IMR-90 (cell line): ENCODE data around the gene AKT1S1. TPM values are rescaled to one million over a fixed set of nuclear protein-coding genes. Genes with fewer than 3 reads are reported as not detected.

Experiments
- ATAC-seq: fragments of 200-7000 bp; cut with Tn5 transposase; 2 replicates; pipeline ENCODE4 v1.9.1; 2020; ENCODE audit warnings: low read depth, mild to moderate bottlenecking, moderate library complexity
- BruUV-seq: library from RNA; stranded (reverse); fragments of 400-500 nt; replicated peaks from 2 replicates; lab custom pipeline; 2021; lab: Mats Ljungman, UMichigan
- CTCF ChIA-PET: fragments of 300-600 bp; formaldehyde crosslinking; extraction: SDS; loops from one replicate; lab custom pipeline; 2021; ENCODE audit warnings: antibody characterized with exemption; lab: Yijun Ruan, JAX
- POLR2A ChIA-PET: fragments of 300-600 bp; sonication (Branson Sonifier 250); formaldehyde crosslinking; loops from one replicate; lab custom pipeline; 2022; ENCODE audit warnings: antibody characterized with exemption; ENCODE audit not compliant: unreplicated experiment; lab: Charles Lee
- DNase-seq: peaks from one replicate; pipeline ENCODE4 v3.0.0; 2013
- H2AFZ ChIP-seq: replicated peaks from 2 replicates; pipeline ENCODE3; 2013; ENCODE audit warnings: low read length, mild to moderate bottlenecking; ENCODE audit not compliant: poor library complexity
- H2AK5ac ChIP-seq: 2 replicates; pipeline ENCODE4 v1.6.1; 2013; ENCODE audit warnings: low read depth, low read length, inconsistent platforms
- H2AK9ac ChIP-seq: replicated peaks from 2 replicates; pipeline ENCODE3; 2013; ENCODE audit warnings: mild to moderate bottlenecking, low read depth, low read length, moderate library complexity; ENCODE audit not compliant: poor library complexity
- H2BK120ac ChIP-seq: 2 replicates; pipeline ENCODE4 v1.6.1; 2013; ENCODE audit warnings: low read depth, low read length, inconsistent platforms
- H2BK15ac ChIP-seq: 3 replicates; pipeline ENCODE4 v1.6.1; 2013; ENCODE audit warnings: low read depth, low read length, inconsistent platforms
- H2BK20ac ChIP-seq: 2 replicates; pipeline ENCODE4 v1.6.1; 2013; ENCODE audit warnings: low read depth, mild to moderate bottlenecking, inconsistent platforms, low read length, moderate library complexity
- H2BK5ac ChIP-seq: 2 replicates; pipeline ENCODE4 v1.6.1; 2013; ENCODE audit warnings: mild to moderate bottlenecking, low read depth, low read length, inconsistent platforms; ENCODE audit not compliant: poor library complexity, severe bottlenecking
- H3K14ac ChIP-seq: replicated peaks from 2 replicates; pipeline ENCODE4 v1.6.1; 2013; ENCODE audit warnings: low read depth, low read length, inconsistent platforms
- H3K18ac ChIP-seq: 2 replicates; pipeline ENCODE4 v1.6.1; 2013; ENCODE audit warnings: low read depth, low read length, control low read depth
- H3K23ac ChIP-seq: 2 replicates; pipeline ENCODE4 v1.6.1; 2013; ENCODE audit warnings: low read depth, low read length, inconsistent platforms
- H3K27ac ChIP-seq: 2 replicates; pipeline ENCODE4 v1.5.1; 2013; ENCODE audit warnings: mild to moderate bottlenecking, control low read depth, low read length; ENCODE audit not compliant: insufficient read depth
- H3K27me3 ChIP-seq: 2 replicates; pipeline ENCODE4 v1.6.1; 2013; ENCODE audit warnings: low read length; ENCODE audit not compliant: control insufficient read depth, insufficient read depth
- H3K36me3 ChIP-seq: 2 replicates; pipeline ENCODE4 v1.6.1; 2013; ENCODE audit warnings: low read length, mixed read lengths; ENCODE audit not compliant: control insufficient read depth, insufficient read depth
- H3K4ac ChIP-seq: 2 replicates; pipeline ENCODE4 v1.6.1; 2013; ENCODE audit warnings: low read depth, low read length, inconsistent platforms
- H3K4me1 ChIP-seq: 2 replicates; pipeline ENCODE4 v1.6.1; 2013; ENCODE audit warnings: low read length, mixed read lengths; ENCODE audit not compliant: control insufficient read depth, insufficient read depth
- H3K4me2 ChIP-seq: 2 replicates; pipeline ENCODE4 v1.6.1; 2013; ENCODE audit warnings: low read depth, mild to moderate bottlenecking, control low read depth, low read length, moderate library complexity
- H3K4me3 ChIP-seq: 2 replicates; pipeline ENCODE4 v1.5.1; 2013; ENCODE audit warnings: low read depth, mild to moderate bottlenecking, control low read depth, low read length, moderate library complexity; ENCODE audit not compliant: insufficient read depth
- H3K56ac ChIP-seq: 2 replicates; pipeline ENCODE4 v1.6.1; 2013; ENCODE audit warnings: low read length, inconsistent platforms; ENCODE audit not compliant: insufficient read depth; ENCODE audit errors: extremely low read depth
- H3K79me1 ChIP-seq, 2 experiments: 2 replicates each; pipeline ENCODE4 v1.6.1; 2013; ENCODE audit warnings: low read length in 2 of 2, inconsistent platforms in 1 of 2, low read depth in 1 of 2
- H3K9ac ChIP-seq: 2 replicates; pipeline ENCODE4 v1.6.1; 2013; ENCODE audit warnings: low read depth, low read length, control low read depth
- H3K9me1 ChIP-seq: 2 replicates; pipeline ENCODE4 v1.6.1; 2013; ENCODE audit warnings: low read length, inconsistent platforms; ENCODE audit not compliant: insufficient read depth
- H3K9me3 ChIP-seq: 2 replicates; pipeline ENCODE4 v1.6.1; 2013; ENCODE audit warnings: low read length; ENCODE audit not compliant: control insufficient read depth, insufficient read depth
- H4K20me1 ChIP-seq: 2 replicates; pipeline ENCODE4 v1.6.1; 2013; ENCODE audit warnings: low read length, inconsistent platforms; ENCODE audit not compliant: insufficient read depth
- H4K5ac ChIP-seq: 2 replicates; pipeline ENCODE4 v1.6.1; 2013; ENCODE audit warnings: mild to moderate bottlenecking, low read depth, low read length, control low read depth
- H4K8ac ChIP-seq, 2 experiments: 2 replicates each; pipeline ENCODE4 v1.6.1; 2013; ENCODE audit warnings: low read depth in 2 of 2, low read length in 2 of 2, control low read depth in 1 of 2, inconsistent platforms in 1 of 2
- H4K91ac ChIP-seq: 2 replicates; pipeline ENCODE4 v1.6.1; 2013; ENCODE audit warnings: low read depth, low read length, inconsistent platforms; ENCODE audit not compliant: insufficient read depth
- MXI1 ChIP-seq: IDR thresholded peaks from 2 replicates; pipeline ENCODE4 v1.6.1; 2012; ENCODE audit warnings: low read depth, mild to moderate bottlenecking, low read length, moderate library complexity, borderline replicate concordance
- WGBS, 2 experiments: methylation state at CpG; one replicate each; pipeline versions ENCODE4 v1.1.5 to v1.1.7; 2013; ENCODE audit warnings: missing lambda C conversion rate in 2 of 2; ENCODE audit not compliant: insufficient read length in 1 of 2; ENCODE audit errors: extremely low coverage in 2 of 2; 5-methylcytosine and 5-hydroxymethylcytosine counted together
- dilution Hi-C: fragments of 300-500 bp; cut with HindIII; formaldehyde crosslinking; loops from one replicate; pipeline ENCODE4 v1.14.3; 2018; ENCODE audit warnings: low sequenced_read_pairs; ENCODE audit not compliant: unreplicated experiment
- in situ Hi-C: fragments of 300-500 bp; cut with MboI; formaldehyde crosslinking; loops from 3 replicates; pipeline ENCODE4 v1.14.3; 2019; ENCODE audit warnings: low sequenced_read_pairs, inconsistent platforms, mixed read lengths
- intact Hi-C: fragments of 100-400 bp; cut with micrococcal nuclease; formaldehyde crosslinking; loops from 2 replicates; pipeline ENCODE4 v1.10.0; 2022
- polyA plus RNA-seq, 3 experiments: library from polyadenylated mRNA; depleted of rRNA; stranded (reverse); fragments of >200 nt; gene quantifications; 2 replicates each; pipeline ENCODE4 v1.2.3, GENCODE V29; 2012; ENCODE audit warnings: low replicate concordance in 1 of 3
- total RNA-seq: library from RNA; depleted of rRNA; stranded (reverse); fragments of >200 nt; gene quantifications from 2 replicates; pipeline ENCODE4 v1.2.3, GENCODE V29; 2012

Gene AKT1S1
- total and polyA plus RNA-seq, 2 of the 4 experiments (the other 2 are of a cell fraction) = 3.6 to 54.4 TPM

- no peak overlapping the region for H2AK9ac ChIP-seq
- H3K36me3 ChIP-seq = peaks cover 61% of the 10 kb centered on the region
- no TSS peak for BruUV-seq
Measured at GRCh38 chr19:49883094-49883493, 5.9 kb upstream of the AKT1S1 start.

More at GRCh38 chr19:49883094-49883493, 5.9 kb upstream of the AKT1S1 start:
- Histone ChIP-seq H3K9ac (no peak overlapping the region), H3K27ac (no peak overlapping the region), H3K4me3 (no peak overlapping the region), H2AK5ac (no peak overlapping the region), H3K27me3 (no peaks in the 10 kb centered on the region), H3K23ac (no peak overlapping the region), H3K4me1 (peaks cover 4% of the 10 kb centered on the region), H3K56ac (no peak overlapping the region), H4K91ac (no peak overlapping the region), H4K20me1 (no peaks in the 10 kb centered on the region; the same call in 1 of the 2 replicates), H2BK5ac (no peak overlapping the region), H3K79me1 (peaks cover 12 to 26% of the 10 kb centered on the region in 2 experiments; a peak in 3 of 4 replicates), H3K14ac (no peak overlapping the region), H3K4me2 (no peak overlapping the region), H2BK15ac (no peak overlapping the region), H2AFZ (no peak overlapping the region), H4K5ac (no peak overlapping the region), H3K4ac (no peak overlapping the region), H4K8ac (no peak overlapping the region), H3K18ac (no peak overlapping the region), H3K9me3 (peaks cover 6% of the 10 kb centered on the region; the same call in 1 of the 2 replicates), H3K9me1 (peaks cover 6% of the 10 kb centered on the region; the same call in 1 of the 2 replicates), H2BK20ac (no peak overlapping the region), H2BK120ac (no peak overlapping the region)
- POLR2A ChIA-PET = no interaction called here
- TF ChIP-seq MXI1 = no peak
- CTCF ChIA-PET = no interaction called here
- 90% methylated on average over 4 of the region's 5 CpGs; no CpG with 5 or more reads in 1 of the 2 experiments for WGBS, 2 experiments
- in situ Hi-C loops = no loop called here
- DNase-seq (no peak), ATAC-seq (no peak)
- intact Hi-C loops = no loop called here
- dilution Hi-C loops = no loop called here
